ENCODE results near the gene L3MBTL3. TPM values are rescaled to one million over a fixed set of nuclear protein-coding genes. Genes with fewer than 3 reads are reported as not detected.

L3MBTL3 gene
- total RNA-seq, 1 donor from 2014 or later = 22.2 TPM

DNA sequence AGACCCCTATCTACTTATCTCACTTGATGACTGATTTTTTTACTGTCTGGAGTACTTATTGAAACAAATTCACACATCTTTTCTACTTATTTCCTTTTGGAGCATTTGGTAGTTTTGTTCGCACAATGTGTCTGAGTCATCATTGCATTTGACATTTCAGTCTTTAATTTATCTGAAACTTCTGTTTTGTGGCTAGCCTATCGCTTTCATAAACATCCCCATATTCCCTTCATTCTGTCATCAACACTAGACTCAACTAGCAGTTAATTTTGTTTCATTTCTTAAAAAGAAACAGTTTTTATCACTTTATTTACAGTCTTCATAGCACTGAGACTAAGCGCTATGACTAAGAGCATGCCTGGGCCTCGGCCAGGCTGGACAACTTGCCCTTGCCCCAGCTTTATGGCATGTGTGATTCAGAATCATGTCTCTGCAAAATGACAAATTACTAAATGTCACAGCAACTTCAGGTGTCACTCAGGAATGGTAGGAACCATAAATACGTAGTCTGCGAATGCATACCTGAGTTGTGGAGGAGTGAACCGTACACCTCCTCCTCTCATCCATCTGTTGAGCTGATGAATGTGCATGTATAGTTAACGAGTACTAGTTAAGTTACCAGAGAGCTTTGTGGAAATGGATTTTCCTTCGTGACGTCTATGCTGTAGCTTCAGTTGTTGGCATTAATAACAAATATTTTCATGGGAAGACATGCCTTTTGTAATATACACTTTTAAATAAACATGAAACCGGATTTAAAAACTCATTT lies 16.2 kb downstream of the L3MBTL3 start:
- FAIRE-seq = no peak
- H3K4me3 Mint-ChIP-seq (ENCODE audit: unreplicated experiment) = no peak overlapping the region
- peaks cover 2% of the 10 kb centered on the region for H3K36me3 Mint-ChIP-seq (ENCODE audit: low read depth, unreplicated experiment)
- H2AFZ ChIP-seq (ENCODE audit: low read depth, low read length) = no peak overlapping the region
- peaks cover 35% of the 10 kb centered on the region for H4K20me1 ChIP-seq (ENCODE audit: insufficient read depth, low read length)
- peaks cover 20% of the 10 kb centered on the region for H3K4me1 Mint-ChIP-seq (ENCODE audit: low read depth, unreplicated experiment)
- H3K4me3 ChIP-seq (ENCODE audit: insufficient read depth, low read depth, low read length) = no peak overlapping the region
- no peaks in the 10 kb centered on the region for H3K36me3 ChIP-seq (ENCODE audit: insufficient read depth, low read length)
- H3K27me3 Mint-ChIP-seq (ENCODE audit: low read depth, unreplicated experiment) = no peaks in the 10 kb centered on the region
- peak overlapping the region; percentile 64 for H3K4me2 ChIP-seq (ENCODE audit: low read length)
- peaks cover 39% of the 10 kb centered on the region for H3K79me2 ChIP-seq (ENCODE audit: insufficient read depth, low read length)
- DNase-seq (ENCODE audit: low read depth) = peak; percentile 90
- no peaks in the 10 kb centered on the region for H3K9me3 Mint-ChIP-seq (ENCODE audit: unreplicated experiment)
- H3K27ac Mint-ChIP-seq (ENCODE audit: unreplicated experiment) = peak overlapping the region; percentile 48
- no peaks in the 10 kb centered on the region for H3K9me3 ChIP-seq (ENCODE audit: insufficient read depth, low read depth, low read length)
- peak overlapping the region; percentile 43 for H3K27ac ChIP-seq (ENCODE audit: low read depth, low read length)
- H3K4me1 ChIP-seq (ENCODE audit: insufficient read depth, low read length) = peaks cover 19% of the 10 kb centered on the region
- no peak overlapping the region for H3K9ac ChIP-seq (ENCODE audit: low read length)
- H3K27me3 ChIP-seq (ENCODE audit: insufficient read depth, low read length) = no peaks in the 10 kb centered on the region
- TF ChIP-seq, protein P1, sequence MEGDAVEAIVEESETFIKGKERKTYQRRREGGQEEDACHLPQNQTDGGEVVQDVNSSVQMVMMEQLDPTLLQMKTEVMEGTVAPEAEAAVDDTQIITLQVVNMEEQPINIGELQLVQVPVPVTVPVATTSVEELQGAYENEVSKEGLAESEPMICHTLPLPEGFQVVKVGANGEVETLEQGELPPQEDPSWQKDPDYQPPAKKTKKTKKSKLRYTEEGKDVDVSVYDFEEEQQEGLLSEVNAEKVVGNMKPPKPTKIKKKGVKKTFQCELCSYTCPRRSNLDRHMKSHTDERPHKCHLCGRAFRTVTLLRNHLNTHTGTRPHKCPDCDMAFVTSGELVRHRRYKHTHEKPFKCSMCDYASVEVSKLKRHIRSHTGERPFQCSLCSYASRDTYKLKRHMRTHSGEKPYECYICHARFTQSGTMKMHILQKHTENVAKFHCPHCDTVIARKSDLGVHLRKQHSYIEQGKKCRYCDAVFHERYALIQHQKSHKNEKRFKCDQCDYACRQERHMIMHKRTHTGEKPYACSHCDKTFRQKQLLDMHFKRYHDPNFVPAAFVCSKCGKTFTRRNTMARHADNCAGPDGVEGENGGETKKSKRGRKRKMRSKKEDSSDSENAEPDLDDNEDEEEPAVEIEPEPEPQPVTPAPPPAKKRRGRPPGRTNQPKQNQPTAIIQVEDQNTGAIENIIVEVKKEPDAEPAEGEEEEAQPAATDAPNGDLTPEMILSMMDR (IDR thresholded peaks at IDR 0.05; ENCODE audit: insufficient read depth, low read depth, low read length) = no peak
- TF ChIP-seq EZH2 (IDR thresholded peaks at IDR 0.05; ENCODE audit: insufficient read depth, low read length) = no peak

GRCh38 chr6:130035211-130035610 lies 16.8 kb downstream of the L3MBTL3 start:
- no peaks in the 10 kb centered on the region for H3K9me3 ChIP-seq (ENCODE audit: insufficient read depth, low read depth, low read length)
- peaks cover 33% of the 10 kb centered on the region for H4K20me1 ChIP-seq (ENCODE audit: insufficient read depth, low read length)
- no peak overlapping the region for H3K4me3 ChIP-seq (ENCODE audit: insufficient read depth, low read depth, low read length)
- peaks cover 38% of the 10 kb centered on the region for H3K79me2 ChIP-seq (ENCODE audit: insufficient read depth, low read length)
- H2AFZ ChIP-seq (ENCODE audit: low read depth, low read length) = no peak overlapping the region
- no peaks in the 10 kb centered on the region for H3K27me3 Mint-ChIP-seq (ENCODE audit: low read depth, unreplicated experiment)
- H3K4me2 ChIP-seq (ENCODE audit: low read length) = no peak overlapping the region
- H3K9me3 Mint-ChIP-seq (ENCODE audit: unreplicated experiment) = no peaks in the 10 kb centered on the region
- H3K9ac ChIP-seq (ENCODE audit: low read length) = no peak overlapping the region
- H3K27me3 ChIP-seq (ENCODE audit: insufficient read depth, low read length) = no peaks in the 10 kb centered on the region
- no peak overlapping the region for H3K4me3 Mint-ChIP-seq (ENCODE audit: unreplicated experiment)
- TF ChIP-seq, protein P1 (IDR thresholded peaks at IDR 0.05; ENCODE audit: insufficient read depth, low read depth, low read length) = no peak
- TF ChIP-seq EZH2 (IDR thresholded peaks at IDR 0.05; ENCODE audit: insufficient read depth, low read length) = no peak
- peaks cover 2% of the 10 kb centered on the region for H3K36me3 Mint-ChIP-seq (ENCODE audit: low read depth, unreplicated experiment)
- peaks cover 19% of the 10 kb centered on the region for H3K4me1 ChIP-seq (ENCODE audit: insufficient read depth, low read length)
- H3K36me3 ChIP-seq (ENCODE audit: insufficient read depth, low read length) = no peaks in the 10 kb centered on the region
- DNase-seq (ENCODE audit: low read depth) = no peak
- peaks cover 20% of the 10 kb centered on the region for H3K4me1 Mint-ChIP-seq (ENCODE audit: low read depth, unreplicated experiment)
- H3K27ac Mint-ChIP-seq (ENCODE audit: unreplicated experiment) = no peak overlapping the region
- H3K27ac ChIP-seq (ENCODE audit: low read depth, low read length) = no peak overlapping the region
- no peak for FAIRE-seq

- Histone ChIP-seq H2AFZ (ENCODE audit: low read depth, low read length) (no peak overlapping the region), H3K4me2 (ENCODE audit: low read length) (no peak overlapping the region), H3K79me2 (ENCODE audit: insufficient read depth, low read length) (peaks cover 30% of the 10 kb centered on the region), H3K27ac (ENCODE audit: low read depth, low read length) (no peak overlapping the region), H4K20me1 (ENCODE audit: insufficient read depth, low read length) (peaks cover 35% of the 10 kb centered on the region), H3K9ac (ENCODE audit: low read length) (no peak overlapping the region), H3K4me1 (ENCODE audit: insufficient read depth, low read length) (peaks cover 19% of the 10 kb centered on the region), H3K9me3 (ENCODE audit: insufficient read depth, low read depth, low read length) (no peaks in the 10 kb centered on the region), H3K27me3 (ENCODE audit: insufficient read depth, low read length) (no peaks in the 10 kb centered on the region), H3K36me3 (ENCODE audit: insufficient read depth, low read length) (no peaks in the 10 kb centered on the region), H3K4me3 (ENCODE audit: insufficient read depth, low read depth, low read length) (no peak overlapping the region)
- Mint-ChIP-seq H3K4me3 (ENCODE audit: unreplicated experiment) (no peak overlapping the region), H3K27me3 (ENCODE audit: low read depth, unreplicated experiment) (no peaks in the 10 kb centered on the region), H3K27ac (ENCODE audit: unreplicated experiment) (no peak overlapping the region), H3K9me3 (ENCODE audit: unreplicated experiment) (no peaks in the 10 kb centered on the region), H3K36me3 (ENCODE audit: low read depth, unreplicated experiment) (no peaks in the 10 kb centered on the region), H3K4me1 (ENCODE audit: low read depth, unreplicated experiment) (peaks cover 20% of the 10 kb centered on the region)
- TF ChIP-seq EZH2 (IDR thresholded peaks at IDR 0.05; ENCODE audit: insufficient read depth, low read length) = no peak
- TF ChIP-seq, protein P1 (IDR thresholded peaks at IDR 0.05; ENCODE audit: insufficient read depth, low read depth, low read length) = peak; percentile 41
- no peak for FAIRE-seq
- no peak for DNase-seq (ENCODE audit: low read depth)
Measured at GRCh38 chr6:130037207-130037811, 18.9 kb downstream of the L3MBTL3 start.

All from astrocyte (in vitro differentiated cells and primary cell).